IPS DF 4.7 (cell line): Measurements from ENCODE around the gene PABPC1L.

Source experiments
- DNase-seq: peaks from one replicate; pipeline ENCODE4 v3.0.0-alpha.2; 2013; ENCODE audit warnings: low spot score; ENCODE audit errors: extremely low read depth

The PABPC1L gene

DNA sequence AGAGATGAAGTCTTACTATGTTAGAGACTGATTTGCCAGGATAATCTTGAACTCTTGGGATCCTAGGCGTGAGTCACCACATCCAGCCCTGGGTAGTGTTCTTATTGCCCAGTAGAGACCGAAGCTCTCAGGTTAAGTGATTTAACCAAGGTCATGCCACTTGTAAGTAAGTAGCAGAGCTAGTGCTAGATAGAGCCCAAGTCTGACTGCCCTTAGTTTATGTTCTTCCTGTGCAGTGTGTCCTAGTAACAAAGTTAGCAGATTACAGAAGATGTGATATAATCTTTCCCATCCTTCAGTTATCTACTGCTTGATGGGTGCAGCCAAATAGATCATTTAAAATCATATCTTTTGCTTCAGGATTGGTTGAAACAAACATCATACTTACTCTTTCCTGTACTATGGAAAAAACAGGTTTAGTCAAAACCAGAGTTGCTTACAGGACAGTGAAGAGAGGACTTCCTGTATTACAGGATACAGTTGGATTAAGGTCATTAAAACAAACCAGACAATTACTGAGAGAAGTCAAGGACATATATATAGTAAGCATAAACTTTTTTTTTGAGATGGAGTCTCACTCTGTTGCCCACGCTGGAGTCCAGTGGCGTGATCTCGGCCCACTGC, 9.5 kb upstream of the PABPC1L start:
- no peak for DNase-seq

DNA sequence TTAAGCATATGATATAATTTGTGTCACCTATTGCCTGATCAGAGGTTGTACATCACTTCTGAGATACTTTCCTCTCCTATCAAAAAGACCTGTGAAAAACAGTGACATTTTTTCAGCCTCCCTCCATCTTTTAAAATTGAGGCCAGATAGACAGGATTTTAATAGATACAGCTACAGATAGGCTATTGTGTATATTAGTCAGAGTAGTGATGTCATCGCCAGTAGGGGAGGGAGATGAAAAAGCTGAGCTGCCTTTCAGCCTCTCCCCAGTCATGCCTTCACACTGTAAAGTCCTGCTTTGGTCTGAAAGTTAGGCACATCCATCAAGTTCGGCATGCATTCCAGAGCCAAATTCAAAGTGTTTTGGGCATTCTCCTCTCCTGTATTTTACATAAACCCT, 7.9 kb upstream of the PABPC1L start:
- no peak for DNase-seq

GRCh38 chr20:44904377-44904776, 5.5 kb upstream of the PABPC1L start:
- DNase-seq: no peak

DNA sequence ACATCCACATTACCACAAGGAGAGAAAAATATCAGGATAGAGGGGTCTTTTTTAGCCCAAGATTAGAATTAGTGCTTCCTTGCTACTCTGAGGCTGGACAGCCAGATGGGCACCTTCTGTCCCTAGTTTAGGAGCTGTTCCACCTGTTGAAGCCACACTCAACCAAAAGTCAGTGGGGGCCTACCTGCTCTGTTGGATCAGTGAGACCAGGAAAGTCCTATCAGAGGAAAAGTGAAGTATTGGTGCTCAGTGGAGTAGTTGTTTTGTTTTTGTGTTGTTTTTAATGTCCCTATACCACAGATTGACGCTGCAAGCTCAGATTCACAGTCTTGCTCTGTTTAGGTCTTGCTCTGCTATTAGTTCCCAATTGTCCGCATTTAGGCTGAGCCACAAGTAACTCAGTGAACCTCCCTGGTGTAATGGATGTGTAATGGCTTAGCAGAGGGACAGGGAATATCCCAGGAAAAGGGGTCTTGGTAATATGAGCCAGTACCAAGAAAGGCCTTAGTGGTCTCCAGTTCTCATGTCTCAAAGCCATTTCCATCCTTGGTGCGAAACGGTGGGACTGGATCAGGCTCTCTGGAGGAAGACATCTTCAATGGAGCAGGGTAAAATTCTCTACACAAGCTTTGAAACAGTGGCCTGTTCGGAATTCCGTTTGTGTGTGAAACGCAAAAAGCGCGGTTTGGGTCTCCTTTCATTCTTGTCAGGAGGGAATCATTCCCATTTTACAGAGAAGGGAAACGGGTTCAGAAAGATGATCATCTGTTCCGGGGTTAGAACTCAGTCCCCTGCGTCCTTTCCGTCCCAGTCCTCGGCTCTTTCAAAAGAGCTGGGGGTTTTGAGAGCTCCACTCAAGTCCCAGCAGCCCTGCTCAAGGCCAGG, 631 bp upstream of the PABPC1L start:
- no peak for DNase-seq

DNA sequence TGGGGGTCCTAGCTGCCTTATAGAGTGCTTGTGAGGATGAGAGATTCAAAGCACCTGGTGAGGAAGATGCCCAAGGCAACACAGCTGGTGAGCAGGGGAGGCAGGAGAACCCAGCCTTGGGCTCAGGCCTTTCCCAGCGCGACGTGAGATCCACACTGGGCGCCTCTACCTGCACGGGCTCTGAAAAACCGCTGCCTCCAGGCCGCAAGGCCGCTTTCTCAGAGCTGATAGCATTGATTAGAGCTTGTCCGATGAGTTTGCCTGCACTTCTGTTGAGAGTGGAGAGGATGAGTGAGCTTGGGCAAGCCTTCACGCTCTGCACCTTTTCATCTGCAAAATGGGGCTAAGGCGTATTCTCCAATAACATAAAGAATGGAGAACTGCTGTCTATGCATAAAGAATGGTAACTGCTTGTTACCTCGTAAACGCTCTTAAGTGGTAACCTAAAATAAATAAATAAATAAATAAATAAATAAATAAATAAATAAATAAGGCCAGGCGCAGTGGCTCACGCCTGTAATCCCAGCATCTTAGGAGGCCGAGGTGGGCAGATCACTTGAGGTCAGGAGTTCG, 916 bp downstream of the PABPC1L start:
- no peak for DNase-seq

DNA sequence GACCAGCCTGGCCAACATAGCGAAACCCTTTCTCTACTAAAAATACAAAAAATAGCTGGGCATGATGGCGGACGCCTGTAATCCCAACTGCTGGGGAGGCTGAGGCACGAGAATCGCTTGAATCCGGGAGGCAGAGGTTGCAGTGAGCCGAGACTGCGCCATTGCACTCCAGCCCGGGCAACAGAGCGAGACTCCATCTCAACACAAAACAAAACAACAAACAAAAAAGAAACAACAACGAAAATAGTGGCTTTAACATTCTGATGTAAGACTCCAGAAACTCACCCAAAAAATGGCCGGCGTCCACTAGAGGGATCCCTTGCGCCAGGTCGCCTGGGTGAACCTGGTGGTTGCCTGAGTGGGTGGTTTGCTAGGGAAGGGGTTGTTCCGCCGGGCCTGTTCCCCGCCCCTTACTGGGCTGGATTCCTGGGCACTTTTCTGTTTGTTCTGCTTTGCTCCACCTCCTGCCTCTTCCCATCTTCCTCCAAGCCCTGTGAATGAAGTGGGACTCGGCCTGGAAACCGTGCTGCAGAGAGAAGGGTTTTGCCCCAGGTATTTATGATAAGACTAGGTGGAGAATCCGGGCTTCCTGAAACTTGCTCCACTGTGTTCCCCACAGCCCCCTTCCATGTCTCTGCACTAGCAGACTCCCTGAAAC, 1.5 kb downstream of the PABPC1L start:
- DNase-seq: peak; percentile 46

DNA sequence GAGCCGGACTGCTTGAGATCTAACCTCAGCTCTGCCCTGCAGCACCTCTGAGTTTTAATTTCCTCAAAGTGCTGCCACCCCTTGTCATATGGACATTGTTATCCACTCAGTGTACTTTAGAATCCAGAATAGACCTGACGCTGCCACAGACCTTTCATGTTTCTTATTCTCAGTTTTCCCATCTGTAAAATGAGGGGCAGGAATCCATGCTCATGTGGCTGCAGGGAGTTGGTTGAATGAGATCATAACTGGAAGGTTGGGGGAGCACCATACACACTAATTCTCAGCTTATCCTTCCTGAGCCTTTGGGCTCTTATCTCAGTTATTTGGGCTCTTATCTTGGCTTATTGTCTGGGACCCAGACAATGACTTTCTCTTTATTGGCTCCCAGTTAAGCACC, 2.3 kb downstream of the PABPC1L start:
- no peak for DNase-seq

- DNase-seq: no peak
Measured at GRCh38 chr20:44914924-44915323, 5.1 kb downstream of the PABPC1L start.

GRCh38 chr20:44916586-44916985, 6.7 kb downstream of the PABPC1L start:
- DNase-seq: no peak

DNA sequence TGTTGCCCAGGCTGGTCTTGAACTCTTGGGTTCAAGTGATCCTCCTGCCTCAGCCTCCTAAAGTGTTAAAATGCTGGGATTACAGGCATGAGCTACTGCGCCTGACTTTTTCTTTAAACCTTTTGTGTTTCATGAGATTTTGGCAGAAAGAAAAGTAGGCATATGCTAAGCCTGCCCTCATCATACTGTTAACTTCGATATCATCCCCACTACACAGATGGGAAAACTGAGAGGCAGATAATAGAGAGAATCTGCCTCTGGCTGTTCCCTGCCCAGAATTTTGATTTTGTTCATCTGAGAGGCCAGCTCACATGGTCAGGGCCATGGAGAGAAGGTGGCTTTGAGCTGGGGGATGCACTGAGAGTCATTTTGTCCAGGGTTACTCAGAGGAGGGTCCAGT, 7.5 kb downstream of the PABPC1L start:
- DNase-seq: no peak

- no peak for DNase-seq
Measured at GRCh38 chr20:44918342-44918741, 8.5 kb downstream of the PABPC1L start.

GRCh38 chr20:44918761-44919160, 8.9 kb downstream of the PABPC1L start:
- no peak for DNase-seq

DNA sequence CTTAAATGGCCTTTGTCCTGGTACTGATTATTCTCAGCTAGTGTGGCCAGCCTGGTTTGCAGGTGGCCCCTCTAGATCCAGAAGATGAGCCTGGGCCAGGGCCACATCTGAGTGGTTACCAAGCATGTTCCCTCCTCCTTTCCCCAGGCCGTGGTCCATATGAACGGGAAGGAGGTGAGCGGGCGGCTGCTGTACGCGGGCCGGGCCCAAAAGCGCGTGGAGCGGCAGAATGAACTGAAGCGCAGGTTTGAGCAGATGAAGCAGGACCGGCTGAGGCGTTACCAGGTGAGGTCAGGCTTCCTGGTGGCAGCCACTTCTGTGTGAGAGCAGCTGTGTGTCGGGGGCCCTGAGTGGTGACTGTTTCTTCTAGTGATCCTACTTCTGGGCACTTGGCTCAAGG, 11.6 kb downstream of the PABPC1L start:
- no peak for DNase-seq

DNA sequence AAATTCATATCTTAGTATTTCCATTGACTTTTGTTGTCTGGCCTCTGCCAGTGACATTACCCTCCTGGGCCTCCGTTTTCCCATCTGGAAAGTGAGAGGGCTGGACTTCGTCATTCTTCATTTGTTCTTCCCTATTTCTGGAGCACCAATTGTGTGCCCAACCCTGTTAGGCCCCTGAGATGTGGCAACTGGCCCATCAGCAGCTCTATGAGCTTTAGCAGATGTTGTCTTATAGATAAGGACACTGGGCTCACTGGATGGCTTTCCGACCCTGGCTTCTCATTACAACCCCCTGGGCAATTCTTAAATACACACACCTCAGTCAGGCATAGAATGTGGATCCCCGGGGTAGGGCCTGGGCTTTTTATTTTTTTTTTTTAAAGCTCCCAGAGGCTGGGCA, 14.7 kb downstream of the PABPC1L start:
- no peak for DNase-seq

GRCh38 chr20:44928595-44928994, 18.7 kb downstream of the PABPC1L start:
- DNase-seq: no peak

GRCh38 chr20:44930517-44931168, 20.8 kb downstream of the PABPC1L start:
- no peak for DNase-seq

GRCh38 chr20:44931911-44932310, 22.1 kb downstream of the PABPC1L start:
- no peak for DNase-seq

DNA sequence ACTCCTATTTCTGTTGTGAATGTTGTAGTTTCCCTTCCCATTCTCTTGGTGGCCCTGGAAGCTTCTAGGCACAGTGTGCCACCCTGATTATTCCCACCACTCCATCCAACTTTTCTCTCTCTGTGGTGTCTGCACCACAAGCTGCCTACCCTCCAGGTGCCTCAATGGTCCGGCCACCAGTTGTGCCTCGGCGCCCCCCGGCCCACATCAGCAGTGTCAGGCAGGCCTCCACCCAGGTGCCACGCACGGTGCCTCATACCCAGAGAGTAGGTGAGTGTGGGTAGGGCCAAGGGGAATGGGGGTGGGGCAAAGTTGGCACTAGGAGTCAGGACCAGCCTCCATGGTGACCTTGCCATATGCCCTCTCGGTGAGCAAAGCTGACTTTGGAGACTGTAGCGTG, 23.1 kb downstream of the PABPC1L start:
- no peak for DNase-seq

DNA sequence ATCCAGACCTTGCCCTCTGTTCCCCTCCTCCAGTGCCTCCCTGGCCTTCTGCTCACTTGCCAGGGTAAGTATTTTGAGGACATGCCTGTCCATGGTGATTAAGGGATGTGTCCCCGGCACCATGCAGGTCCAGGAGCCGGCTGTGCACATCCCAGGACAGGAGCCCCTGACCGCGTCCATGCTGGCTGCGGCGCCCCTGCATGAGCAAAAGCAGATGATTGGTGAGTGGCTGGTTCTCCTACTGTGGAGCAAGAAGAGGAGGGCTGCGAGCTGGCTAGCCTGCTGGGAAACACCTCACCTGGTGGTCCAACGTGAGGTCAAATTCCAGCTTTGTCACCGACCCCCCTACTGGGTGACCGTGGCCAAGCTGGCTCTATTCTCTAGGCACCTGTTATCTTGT, 26.6 kb downstream of the PABPC1L start:
- no peak for DNase-seq

DNA sequence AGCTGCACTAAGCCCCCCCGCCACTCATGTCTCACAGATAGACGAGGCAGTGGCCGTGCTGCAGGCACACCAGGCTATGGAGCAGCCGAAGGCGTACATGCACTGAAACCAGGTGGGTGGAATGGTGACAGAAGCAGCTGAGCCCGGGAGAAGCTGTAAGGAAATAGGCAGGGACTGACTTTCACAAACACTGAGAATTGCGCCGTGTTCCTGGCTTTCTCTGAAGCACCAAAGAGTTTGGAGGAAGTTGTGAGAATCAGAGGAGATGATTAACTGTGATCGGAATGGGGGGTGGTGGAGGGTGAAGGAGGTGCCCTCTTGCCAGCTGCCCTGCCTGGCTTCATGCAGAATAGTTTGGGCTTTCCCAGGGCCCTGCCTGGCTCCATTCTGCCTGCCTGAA, 28.8 kb downstream of the PABPC1L start:
- DNase-seq: no peak

DNA sequence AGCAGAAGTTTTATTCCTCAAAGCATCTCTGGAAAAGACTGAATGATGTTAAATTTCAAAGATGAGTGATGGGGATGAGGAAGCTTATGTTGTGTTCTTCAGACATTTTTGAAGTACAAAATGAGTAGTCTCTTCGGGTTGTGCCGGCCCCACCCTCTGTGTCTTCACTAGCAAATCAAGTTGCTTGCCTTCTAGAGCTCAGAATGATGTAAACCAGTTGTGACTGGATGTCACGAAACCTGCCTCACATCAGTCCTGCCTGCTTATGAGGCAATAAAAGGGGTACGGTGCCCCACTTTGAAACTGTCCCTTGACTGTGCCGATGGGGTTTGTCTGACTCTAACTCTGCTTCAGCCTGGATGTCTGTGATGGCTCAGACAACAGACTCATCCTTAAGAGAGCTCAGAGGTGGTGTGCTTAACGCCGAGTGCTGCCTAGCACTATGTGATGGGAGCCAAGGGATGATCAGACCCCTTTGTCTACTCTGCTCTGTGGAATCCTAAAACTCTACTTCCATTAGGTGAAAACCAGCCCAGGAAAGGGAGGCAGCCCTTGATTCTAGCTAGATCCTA, 31.3 kb downstream of the PABPC1L start:
- DNase-seq: no peak
